ENCODE measurements around the gene SPTBN4. TPM values are rescaled to one million over a fixed set of nuclear protein-coding genes. Genes with fewer than 3 reads are reported as not detected.
"Not testable (repeated sequence)": the region's sequence is repeated elsewhere in the genome, so short reads cannot be mapped to it uniquely, and the experiment has no call there.

SPTBN4 gene
- total RNA-seq, 1 donor from 2014 or later = 161 TPM

DNA sequence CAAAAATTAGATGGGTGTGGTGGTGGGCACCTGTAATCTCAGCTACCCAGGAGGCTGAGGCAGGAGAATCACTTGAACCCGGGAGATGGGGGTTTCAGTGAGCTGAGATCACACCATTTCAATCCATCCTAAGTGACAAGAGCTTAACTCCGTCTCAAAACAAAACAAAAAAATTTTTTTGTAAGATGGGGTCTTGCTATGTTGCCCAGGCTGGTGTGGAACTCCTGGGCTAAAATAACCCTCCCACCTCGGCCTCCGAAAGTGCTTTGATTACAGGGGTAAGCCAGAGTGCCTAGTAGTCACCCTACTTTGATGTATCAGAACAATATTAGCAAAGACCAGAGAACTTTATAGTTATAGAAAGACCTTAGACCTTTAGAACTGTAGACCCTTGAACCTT lies 7.9 kb downstream of the SPTBN4 start:
- Mint-ChIP-seq H3K4me1 (ENCODE audit: low read depth, unreplicated experiment) (no peaks in the 10 kb centered on the region), H3K9me3 (ENCODE audit: unreplicated experiment) (no peaks in the 10 kb centered on the region), H3K36me3 (ENCODE audit: unreplicated experiment) (no peaks in the 10 kb centered on the region), H3K27ac (ENCODE audit: unreplicated experiment) (no peak overlapping the region), H3K4me3 (ENCODE audit: unreplicated experiment) (no peak overlapping the region), H3K27me3 (ENCODE audit: unreplicated experiment) (peaks cover 2% of the 10 kb centered on the region)
- no peak for DNase-seq
- TF ChIP-seq, protein P1, sequence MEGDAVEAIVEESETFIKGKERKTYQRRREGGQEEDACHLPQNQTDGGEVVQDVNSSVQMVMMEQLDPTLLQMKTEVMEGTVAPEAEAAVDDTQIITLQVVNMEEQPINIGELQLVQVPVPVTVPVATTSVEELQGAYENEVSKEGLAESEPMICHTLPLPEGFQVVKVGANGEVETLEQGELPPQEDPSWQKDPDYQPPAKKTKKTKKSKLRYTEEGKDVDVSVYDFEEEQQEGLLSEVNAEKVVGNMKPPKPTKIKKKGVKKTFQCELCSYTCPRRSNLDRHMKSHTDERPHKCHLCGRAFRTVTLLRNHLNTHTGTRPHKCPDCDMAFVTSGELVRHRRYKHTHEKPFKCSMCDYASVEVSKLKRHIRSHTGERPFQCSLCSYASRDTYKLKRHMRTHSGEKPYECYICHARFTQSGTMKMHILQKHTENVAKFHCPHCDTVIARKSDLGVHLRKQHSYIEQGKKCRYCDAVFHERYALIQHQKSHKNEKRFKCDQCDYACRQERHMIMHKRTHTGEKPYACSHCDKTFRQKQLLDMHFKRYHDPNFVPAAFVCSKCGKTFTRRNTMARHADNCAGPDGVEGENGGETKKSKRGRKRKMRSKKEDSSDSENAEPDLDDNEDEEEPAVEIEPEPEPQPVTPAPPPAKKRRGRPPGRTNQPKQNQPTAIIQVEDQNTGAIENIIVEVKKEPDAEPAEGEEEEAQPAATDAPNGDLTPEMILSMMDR (IDR thresholded peaks at IDR 0.05; ENCODE audit: partially characterized antibody, unreplicated experiment) = no peak

DNA sequence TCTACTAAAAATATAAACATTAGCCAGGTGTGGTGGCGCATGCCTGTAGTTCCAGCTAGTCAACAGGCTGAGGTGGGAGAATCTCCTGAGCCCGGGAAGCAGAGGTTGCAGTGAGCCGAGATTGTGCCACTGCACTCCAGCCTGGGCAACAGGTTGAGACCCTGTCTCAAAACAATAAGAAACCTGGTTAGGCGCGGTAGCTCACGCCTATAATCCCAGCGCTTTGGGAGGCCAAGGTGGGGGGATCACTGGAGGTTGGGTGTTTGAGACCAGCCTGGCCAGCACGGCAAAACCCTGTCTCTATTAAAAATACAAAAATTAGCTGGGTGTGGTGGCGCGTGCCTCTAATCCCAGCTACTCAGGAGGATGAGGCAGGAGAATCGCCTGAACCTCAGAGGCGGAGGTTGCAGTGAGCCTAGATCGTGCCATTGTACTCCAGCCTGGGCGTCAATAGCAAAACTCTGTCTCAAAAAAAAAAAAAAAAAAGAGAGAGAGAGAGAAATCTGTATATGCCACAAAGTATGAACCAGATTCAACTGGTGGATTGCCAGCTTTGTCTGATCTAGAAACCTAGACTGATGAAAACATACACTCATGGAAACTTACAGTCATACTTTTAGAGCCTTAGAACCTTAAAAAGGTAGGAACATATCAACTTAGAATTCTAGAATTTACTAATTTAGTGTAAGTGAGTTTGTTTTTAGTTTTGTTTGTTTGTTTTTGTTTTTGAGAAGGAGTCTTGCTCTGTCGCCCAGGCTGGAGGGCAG lies 9.3 kb downstream of the SPTBN4 start:
- not testable (repeated sequence) for DNase-seq

DNA sequence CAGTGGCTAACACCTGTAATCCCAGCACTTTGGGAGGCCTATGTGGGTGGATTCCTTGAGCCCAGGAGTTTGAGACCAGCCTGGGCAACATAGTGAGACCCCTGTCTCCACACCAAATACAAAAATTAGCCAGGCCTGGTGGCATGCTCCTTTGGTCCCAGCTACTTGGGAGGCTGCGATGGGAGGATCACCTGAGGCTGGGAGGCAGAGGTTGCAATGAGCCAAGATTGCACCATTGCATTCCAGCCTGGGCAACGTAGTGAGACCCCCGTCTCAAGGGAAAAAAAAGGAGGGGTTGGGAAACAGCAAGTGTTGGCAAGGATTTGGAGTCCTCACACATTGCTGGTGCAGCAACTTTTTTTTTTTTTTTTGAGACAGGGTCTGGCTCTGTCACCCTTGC lies 19.2 kb downstream of the SPTBN4 start:
- Mint-ChIP-seq H3K36me3 (ENCODE audit: unreplicated experiment) (peaks cover 2% of the 10 kb centered on the region), H3K9me3 (ENCODE audit: unreplicated experiment) (peaks cover 1% of the 10 kb centered on the region), H3K4me1 (ENCODE audit: low read depth, unreplicated experiment) (no peaks in the 10 kb centered on the region), H3K4me3 (ENCODE audit: unreplicated experiment) (no peak overlapping the region), H3K27ac (ENCODE audit: unreplicated experiment) (no peak overlapping the region), H3K27me3 (ENCODE audit: unreplicated experiment) (peaks cover 4% of the 10 kb centered on the region)
- no peak for DNase-seq
- TF ChIP-seq, protein P1 (IDR thresholded peaks at IDR 0.05; ENCODE audit: partially characterized antibody, unreplicated experiment) = no peak

More for the DNA sequence above, 9.3 kb downstream of the SPTBN4 start:
- H3K36me3 Mint-ChIP-seq (ENCODE audit: unreplicated experiment); H3K4me1 Mint-ChIP-seq (ENCODE audit: low read depth, unreplicated experiment); H3K27ac Mint-ChIP-seq (ENCODE audit: unreplicated experiment); H3K4me3 Mint-ChIP-seq (ENCODE audit: unreplicated experiment); H3K9me3 Mint-ChIP-seq (ENCODE audit: unreplicated experiment); H3K27me3 Mint-ChIP-seq (ENCODE audit: unreplicated experiment): not testable (repeated sequence)

DNA sequence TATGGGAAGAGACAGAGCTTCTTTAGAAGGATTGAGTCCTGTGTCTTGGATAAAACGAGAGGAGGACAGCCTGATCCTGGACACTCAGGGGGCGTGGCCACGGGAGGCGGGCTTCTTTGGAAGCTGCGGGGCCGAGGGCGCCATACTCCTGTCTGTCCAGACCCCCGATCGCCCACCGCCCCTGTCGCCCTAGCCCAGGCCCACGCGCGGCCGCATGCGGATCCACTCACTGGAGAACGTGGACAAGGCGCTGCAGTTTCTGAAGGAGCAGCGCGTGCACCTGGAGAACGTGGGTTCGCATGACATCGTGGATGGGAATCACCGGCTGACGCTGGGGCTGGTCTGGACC lies 23.1 kb downstream of the SPTBN4 start:
- Mint-ChIP-seq H3K27ac (ENCODE audit: unreplicated experiment) (no peak overlapping the region), H3K36me3 (ENCODE audit: unreplicated experiment) (peaks cover 20% of the 10 kb centered on the region), H3K27me3 (ENCODE audit: unreplicated experiment) (peaks cover 12% of the 10 kb centered on the region), H3K4me3 (ENCODE audit: unreplicated experiment) (no peak overlapping the region), H3K9me3 (ENCODE audit: unreplicated experiment) (peaks cover 8% of the 10 kb centered on the region), H3K4me1 (ENCODE audit: low read depth, unreplicated experiment) (no peaks in the 10 kb centered on the region)
- TF ChIP-seq, protein P1 (IDR thresholded peaks at IDR 0.05; ENCODE audit: partially characterized antibody, unreplicated experiment) = no peak
- no peak for DNase-seq

DNA sequence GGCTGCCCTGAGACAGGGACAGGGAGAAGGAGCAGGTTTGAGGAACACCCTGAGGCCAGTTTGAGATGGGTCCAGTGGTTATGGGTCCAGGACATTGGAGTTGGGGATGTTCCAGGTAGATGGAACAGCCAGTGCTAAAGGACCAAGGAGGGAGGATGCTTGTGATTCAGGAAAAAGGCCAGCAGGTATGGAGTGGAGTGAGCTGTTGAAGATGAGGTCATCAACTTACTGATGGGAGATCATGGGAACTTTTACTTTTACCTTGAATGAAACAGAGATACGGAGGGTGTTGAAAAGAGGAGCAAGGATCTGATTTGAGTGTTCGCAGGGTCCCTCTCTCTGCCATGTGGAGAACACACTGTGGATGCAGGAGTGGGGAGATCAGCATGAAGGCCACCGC lies 25.5 kb downstream of the SPTBN4 start:
- TF ChIP-seq, protein P1 (IDR thresholded peaks at IDR 0.05; ENCODE audit: partially characterized antibody, unreplicated experiment) = no peak

More for the DNA sequence above, 25.5 kb downstream of the SPTBN4 start:
- peaks cover 6% of the 10 kb centered on the region for H3K9me3 Mint-ChIP-seq (ENCODE audit: unreplicated experiment)
- no peaks in the 10 kb centered on the region for H3K4me1 Mint-ChIP-seq (ENCODE audit: low read depth, unreplicated experiment)
- peaks cover 10% of the 10 kb centered on the region for H3K27me3 Mint-ChIP-seq (ENCODE audit: unreplicated experiment)
- DNase-seq = no peak
- H3K27ac Mint-ChIP-seq (ENCODE audit: unreplicated experiment) = no peak overlapping the region
- H3K4me3 Mint-ChIP-seq (ENCODE audit: unreplicated experiment) = no peak overlapping the region
- peaks cover 20% of the 10 kb centered on the region for H3K36me3 Mint-ChIP-seq (ENCODE audit: unreplicated experiment)
